Natural killer cell (primary cell): ENCODE measurements around the gene ZNF552. TPM values are rescaled to one million over a fixed set of nuclear protein-coding genes. Genes with fewer than 3 reads are reported as not detected.
"Not testable (repeated sequence)": the region's sequence is repeated elsewhere in the genome, so short reads cannot be mapped to it uniquely, and the experiment has no call there.

Source experiments
- ATAC-seq, 3 donors: fragments of 150-1000 bp in 2 of 3; fragments of 200-7000 bp in 1 of 3; cut with Tn5 transposase; 1 replicate in 1 of 3; 2 replicates in 2 of 3; pipeline ENCODE4 v1.10.0; 2021; ENCODE audit warnings: mild to moderate bottlenecking in 2 of 3, moderate library complexity in 2 of 3
- DNase-seq, 2 donors: peaks; one replicate each; pipeline versions ENCODE4 v3.0.0 to v3.0.0-alpha.2; 2013 to 2021; ENCODE audit warnings: mixed read lengths in 1 of 2
- H3K27ac ChIP-seq: one replicate; pipeline ENCODE4 v1.5.1; 2013; ENCODE audit warnings: mild to moderate bottlenecking, low read length
- H3K27me3 ChIP-seq: one replicate; pipeline ENCODE4 v1.6.1; 2013; ENCODE audit warnings: low read length; ENCODE audit not compliant: control insufficient read depth, insufficient read depth
- H3K36me3 ChIP-seq: one replicate; pipeline ENCODE4 v1.6.1; 2013; ENCODE audit warnings: low read length; ENCODE audit not compliant: control insufficient read depth, insufficient read depth
- H3K4me1 ChIP-seq: one replicate; pipeline ENCODE4 v1.6.1; 2013; ENCODE audit warnings: low read length; ENCODE audit not compliant: control insufficient read depth, insufficient read depth
- H3K4me3 ChIP-seq: one replicate; pipeline ENCODE4 v1.5.1; 2013; ENCODE audit warnings: low read length
- H3K9me3 ChIP-seq: one replicate; pipeline ENCODE4 v1.6.1; 2013; ENCODE audit warnings: low read length; ENCODE audit not compliant: control insufficient read depth, insufficient read depth
- H3K27ac Mint-ChIP-seq, 2 donors: one replicate each; pipeline ENCODE4 v1.8.0; 2022; ENCODE audit warnings: mild to moderate bottlenecking in 2 of 2, mixed read lengths in 2 of 2, moderate library complexity in 1 of 2
- H3K27me3 Mint-ChIP-seq, 2 donors: one replicate each; pipeline ENCODE4 v1.8.0; 2022; ENCODE audit warnings: low read depth in 2 of 2, mixed read lengths in 2 of 2
- H3K36me3 Mint-ChIP-seq: one replicate; pipeline ENCODE4 v1.8.0; 2022; ENCODE audit warnings: mixed read lengths
- H3K4me1 Mint-ChIP-seq, 2 donors: one replicate each; pipeline ENCODE4 v1.8.0; 2022; ENCODE audit warnings: mixed read lengths in 2 of 2
- H3K4me3 Mint-ChIP-seq: one replicate; pipeline ENCODE4 v1.8.0; 2022; ENCODE audit warnings: mild to moderate bottlenecking, moderate library complexity, mixed read lengths
- H3K9me3 Mint-ChIP-seq, 2 donors: one replicate each; pipeline ENCODE4 v1.8.0; 2022; ENCODE audit warnings: mixed read lengths in 2 of 2
- CTCF ChIP-seq: fragments of 200-600 bp; IDR thresholded peaks from one replicate; pipeline ENCODE4 v1.8.0; 2022; ENCODE audit warnings: antibody characterized with exemption
- WGBS: methylation state at CpG from one replicate; pipeline ENCODE4 v1.1.7; 2013; ENCODE audit warnings: missing lambda C conversion rate; ENCODE audit not compliant: insufficient coverage; 5-methylcytosine and 5-hydroxymethylcytosine counted together
- intact Hi-C: fragments of 100-400 bp; cut with micrococcal nuclease; formaldehyde crosslinking; loops from one replicate; pipeline ENCODE4 v1.14.2; 2022
- total RNA-seq, 4 donors: library from RNA; stranded (reverse); fragments of 120-200 nt in 1 of 4; gene quantifications; one replicate each; pipeline versions ENCODE4 v1.2.3 to v1.2.4, GENCODE V29; 2013 to 2022

The ZNF552 gene
- total RNA-seq, 3 donors from 2014 or later (not counting 1 experiment from before 2014, with no cell fraction given): 13.0 to 14.5 (median 14.3) TPM

- 98% methylated on average over 5 of the region's 5 CpGs for WGBS
- Mint-ChIP-seq H3K27ac (peak overlapping the region in 1 of 2 donors; percentile 54), H3K4me3 (no peak overlapping the region), H3K27me3 (no peaks in the 10 kb centered on the region), H3K36me3 (no peaks in the 10 kb centered on the region), H3K4me1 (peaks cover 22 to 28% of the 10 kb centered on the region in 2 donors), H3K9me3 (no peaks in the 10 kb centered on the region)
- no peaks in the 10 kb centered on the region for H3K27me3 ChIP-seq
- no peaks in the 10 kb centered on the region for H3K9me3 ChIP-seq
- H3K36me3 ChIP-seq: no peaks in the 10 kb centered on the region
- H3K4me1 ChIP-seq: no peaks in the 10 kb centered on the region
- ATAC-seq: no peak
- intact Hi-C loops: no loop called here
- DNase-seq: no peak
- H3K4me3 ChIP-seq: no peak overlapping the region
- no peak overlapping the region for H3K27ac ChIP-seq
- TF ChIP-seq CTCF: no peak
Observed at GRCh38 chr19:57829316-57829715, 14.6 kb upstream of the ZNF552 start.

GRCh38 chr19:57825511-57825910, 10.8 kb upstream of the ZNF552 start:
- DNase-seq (no peak), ATAC-seq (no peak)
- no peaks in the 10 kb centered on the region for H3K36me3 ChIP-seq
- Mint-ChIP-seq H3K4me1 (peaks cover 40 to 46% of the 10 kb centered on the region in 2 donors), H3K4me3 (no peak overlapping the region), H3K36me3 (no peaks in the 10 kb centered on the region), H3K9me3 (no peaks in the 10 kb centered on the region), H3K27ac (no peak overlapping the region), H3K27me3 (no peaks in the 10 kb centered on the region)
- no peaks in the 10 kb centered on the region for H3K9me3 ChIP-seq
- H3K27ac ChIP-seq: no peak overlapping the region
- peaks cover 4% of the 10 kb centered on the region for H3K4me1 ChIP-seq
- intact Hi-C loops: no loop called here
- WGBS: 96% methylated on average over 5 of the region's 6 CpGs
- no peak overlapping the region for H3K4me3 ChIP-seq
- no peaks in the 10 kb centered on the region for H3K27me3 ChIP-seq
- no peak for TF ChIP-seq CTCF

- H3K4me3 Mint-ChIP-seq, H3K36me3 Mint-ChIP-seq, H3K27ac ChIP-seq, H3K4me3 ChIP-seq, ATAC-seq, H3K27me3 Mint-ChIP-seq, DNase-seq, intact Hi-C loops, H3K9me3 ChIP-seq, H3K27me3 ChIP-seq, H3K9me3 Mint-ChIP-seq, H3K36me3 ChIP-seq: not testable (repeated sequence)
- 95% methylated on average over 4 of the region's 4 CpGs for WGBS
- Mint-ChIP-seq H3K27ac (peak overlapping the region in 1 of 2 donors; percentile 20), H3K4me1 (peaks cover 45 to 47% of the 10 kb centered on the region in 2 donors)
- peaks cover 12% of the 10 kb centered on the region for H3K4me1 ChIP-seq
Observed at GRCh38 chr19:57823608-57824007, 8.9 kb upstream of the ZNF552 start.

- DNase-seq, H3K9me3 ChIP-seq, ATAC-seq, intact Hi-C loops, H3K4me3 ChIP-seq, H3K27ac ChIP-seq, H3K9me3 Mint-ChIP-seq, H3K27me3 Mint-ChIP-seq, H3K36me3 ChIP-seq, H3K4me3 Mint-ChIP-seq, H3K27me3 ChIP-seq, H3K36me3 Mint-ChIP-seq: not testable (repeated sequence)
- H3K4me1 Mint-ChIP-seq: peaks cover 45 to 47% of the 10 kb centered on the region in 2 donors
- peaks cover 12% of the 10 kb centered on the region for H3K4me1 ChIP-seq
- peak overlapping the region in 1 of 2 donors; percentile 20 for H3K27ac Mint-ChIP-seq
- WGBS: 100% methylated on average over 1 of the region's 2 CpGs
Observed at GRCh38 chr19:57823155-57823554, 8.4 kb upstream of the ZNF552 start.

- peaks cover 12% of the 10 kb centered on the region for H3K4me1 ChIP-seq
- DNase-seq, ATAC-seq, intact Hi-C loops, H3K27ac ChIP-seq, H3K9me3 Mint-ChIP-seq, H3K4me3 ChIP-seq, H3K36me3 Mint-ChIP-seq, H3K27me3 ChIP-seq, H3K36me3 ChIP-seq, H3K9me3 ChIP-seq, H3K4me3 Mint-ChIP-seq, H3K27me3 Mint-ChIP-seq: not testable (repeated sequence)
- H3K27ac Mint-ChIP-seq: peak overlapping the region in 1 of 2 donors; percentile 96
- 100% methylated on average over 2 of the region's 3 CpGs for WGBS
- H3K4me1 Mint-ChIP-seq: peaks cover 38 to 41% of the 10 kb centered on the region in 2 donors
Observed at GRCh38 chr19:57821501-57821900, 6.8 kb upstream of the ZNF552 start.

GRCh38 chr19:57821095-57821494, 6.4 kb upstream of the ZNF552 start:
- H3K4me3 ChIP-seq, H3K27ac ChIP-seq: not testable (repeated sequence)

More at GRCh38 chr19:57821095-57821494, 6.4 kb upstream of the ZNF552 start:
- H3K9me3 Mint-ChIP-seq, H3K27me3 Mint-ChIP-seq, DNase-seq, ATAC-seq, H3K36me3 ChIP-seq, H3K36me3 Mint-ChIP-seq, H3K9me3 ChIP-seq, H3K27me3 ChIP-seq, intact Hi-C loops: not testable (repeated sequence)
- peak overlapping the region; percentile 21 for H3K4me3 Mint-ChIP-seq
- H3K4me1 ChIP-seq: peaks cover 12% of the 10 kb centered on the region
- H3K4me1 Mint-ChIP-seq: peaks cover 38 to 41% of the 10 kb centered on the region in 2 donors
- peak overlapping the region; percentile 96 to 97 for H3K27ac Mint-ChIP-seq
- WGBS: 86% methylated on average over 1 of the region's 3 CpGs
